ENCODE data around the gene ICAM2.
"Not testable (repeated sequence)": the region's sequence is repeated elsewhere in the genome, so short reads cannot be mapped to it uniquely, and the experiment has no call there.

The ICAM2 gene

GRCh38 chr17:64042700-64043485 lies 22.5 kb upstream of the ICAM2 start:
- DNase-seq: no peak

GRCh38 chr17:64041912-64042311 lies 21.5 kb upstream of the ICAM2 start:
- no peak for DNase-seq

DNA sequence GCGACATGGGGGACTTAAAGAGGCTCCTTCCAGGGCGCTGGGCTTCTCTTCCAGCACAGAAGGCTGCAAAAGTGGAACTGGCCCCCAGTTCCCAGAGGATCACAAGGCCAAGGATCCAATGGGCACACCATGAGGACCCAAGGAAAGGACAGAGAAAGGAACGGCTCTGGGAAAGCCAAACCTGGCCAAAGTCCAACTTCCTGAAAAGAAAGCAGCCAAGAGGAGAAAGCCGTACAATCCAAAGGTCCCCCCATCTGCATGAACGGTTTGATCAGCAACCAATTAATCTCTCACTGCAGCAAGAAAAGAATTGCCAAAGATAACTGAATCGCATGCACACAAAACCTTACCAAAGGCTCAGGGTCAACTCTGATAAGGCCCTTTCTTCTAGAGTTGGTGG lies 19.8 kb upstream of the ICAM2 start:
- no peak for DNase-seq

GRCh38 chr17:64039106-64039400 lies 18.6 kb upstream of the ICAM2 start:
- DNase-seq: no peak

DNA sequence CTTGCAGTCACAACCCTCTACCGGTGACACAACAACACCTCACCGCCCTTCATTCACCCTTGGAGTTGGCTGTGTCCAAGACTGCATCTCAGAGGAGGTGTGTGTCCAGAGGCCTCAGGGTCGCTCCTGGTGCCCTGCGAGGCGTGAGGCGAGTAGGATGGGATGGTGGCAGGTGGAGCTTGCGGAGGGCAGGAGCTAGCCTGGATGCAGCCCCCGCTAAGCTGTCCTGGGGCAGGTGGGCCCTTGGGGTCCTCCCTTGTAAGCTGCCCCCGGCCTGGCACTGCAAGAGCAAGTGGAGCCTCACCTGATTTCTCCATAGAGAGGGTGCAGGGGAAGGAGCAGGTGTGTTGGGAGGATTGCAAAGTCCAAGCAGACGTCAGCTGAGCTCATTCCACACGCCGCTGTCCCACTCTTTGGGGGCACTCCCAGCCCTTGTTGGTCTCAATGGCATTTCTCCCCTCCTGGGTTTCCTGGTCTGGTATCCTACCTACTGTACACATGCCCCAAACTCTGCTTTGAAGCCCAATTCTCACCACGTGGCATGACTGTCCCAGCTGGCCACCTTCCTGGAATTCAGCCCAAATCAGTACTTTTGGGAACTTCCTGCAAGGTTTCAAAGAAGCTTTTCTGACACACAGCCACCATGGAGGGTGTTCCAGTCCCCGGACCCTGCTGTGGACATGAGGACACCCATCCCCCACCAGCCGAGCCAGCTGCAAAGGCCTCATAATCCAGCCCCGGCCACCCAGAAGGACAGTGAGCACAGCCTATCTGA lies 18.1 kb upstream of the ICAM2 start:
- DNase-seq: no peak

DNA sequence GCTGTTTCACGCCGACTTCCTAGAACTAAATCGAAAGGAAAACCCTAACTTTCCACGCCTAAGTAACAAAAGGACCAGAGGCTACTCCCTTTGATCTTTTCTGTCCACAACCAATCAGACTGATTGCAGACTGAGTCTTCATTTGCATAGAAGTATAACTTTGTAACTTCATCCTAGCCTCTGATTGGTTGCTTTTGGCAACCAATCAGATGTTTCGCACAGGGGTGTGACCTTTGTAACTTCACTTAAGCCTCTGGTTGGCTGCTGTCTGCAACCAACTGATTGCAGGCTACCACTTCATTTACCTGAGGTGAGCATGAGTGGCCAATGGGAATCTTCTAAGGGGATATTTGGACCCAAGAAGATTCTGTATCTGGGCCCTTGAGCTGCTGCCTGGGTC lies 17.4 kb upstream of the ICAM2 start:
- no peak for DNase-seq

DNA sequence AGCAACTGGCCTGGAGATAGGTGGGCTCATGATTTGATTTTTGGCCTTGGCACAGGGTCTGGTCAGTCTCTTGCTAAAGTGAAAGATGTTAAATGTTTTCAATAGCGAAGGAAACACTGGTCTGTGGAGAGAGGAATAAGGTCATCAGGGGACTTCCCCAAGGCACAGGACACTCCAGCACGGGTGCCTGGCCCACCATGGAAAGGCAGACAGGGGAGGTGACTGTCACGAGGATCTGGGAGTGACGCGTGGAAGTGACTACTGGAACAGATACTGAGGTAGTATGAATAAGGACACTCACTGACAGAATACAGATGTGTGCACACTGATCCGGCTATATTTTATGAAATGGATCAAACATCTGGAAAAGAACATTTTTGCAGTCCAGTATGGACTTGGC lies 16.7 kb upstream of the ICAM2 start:
- no peak for DNase-seq

DNA sequence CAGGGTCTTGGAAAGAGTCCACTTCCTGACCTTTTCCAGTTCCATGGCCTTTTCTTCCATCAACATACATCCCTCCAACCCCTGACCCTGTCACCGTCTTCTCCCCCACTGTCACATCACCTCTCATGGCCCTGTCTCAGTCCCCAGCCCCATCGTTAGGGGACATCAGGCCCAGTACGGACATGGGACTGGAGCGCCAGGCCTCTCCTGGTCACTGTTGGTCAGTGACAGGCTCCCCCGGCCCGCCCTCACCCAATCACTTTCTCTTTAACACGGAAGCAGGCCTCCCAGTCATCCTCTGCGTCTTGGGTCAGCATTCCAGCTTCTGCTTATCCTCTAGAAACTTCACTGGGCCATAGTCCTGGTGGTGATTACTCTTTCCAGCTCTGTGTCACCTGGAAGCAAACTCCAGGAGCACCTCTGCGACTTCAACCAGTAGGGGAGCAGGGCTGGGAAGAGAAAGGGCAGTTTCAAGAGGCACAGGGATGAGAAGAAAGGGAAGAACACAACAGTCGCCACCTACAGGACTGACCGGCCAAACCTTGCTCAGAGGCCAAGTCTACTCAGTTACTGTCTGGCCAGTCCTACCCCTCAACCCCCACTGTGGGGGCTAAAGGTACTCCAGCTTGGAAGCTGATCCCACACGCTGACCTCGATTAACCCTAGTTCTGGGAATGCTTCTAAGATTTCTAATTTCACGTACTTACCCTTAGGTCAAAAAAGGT lies 15.9 kb upstream of the ICAM2 start:
- DNase-seq: no peak

DNA sequence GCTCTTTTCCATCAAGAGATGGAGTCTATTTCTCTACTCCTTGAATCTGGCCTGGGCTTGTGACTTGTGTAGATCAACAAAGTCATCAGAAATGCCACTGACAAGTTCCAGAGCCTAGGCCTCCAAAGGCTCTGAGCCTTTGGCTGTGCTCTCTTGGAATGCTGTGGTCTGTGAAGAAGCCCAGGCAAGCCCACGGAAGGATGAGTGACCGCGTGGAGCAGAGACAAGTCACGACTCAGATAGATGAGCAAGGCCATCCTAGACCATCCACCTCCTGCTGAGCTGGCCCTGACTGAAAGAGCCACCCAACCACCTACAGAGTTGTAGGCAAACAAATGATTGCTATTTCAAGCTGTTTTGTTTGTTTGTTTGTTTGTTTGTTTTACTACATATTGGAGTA lies 11.6 kb upstream of the ICAM2 start:
- no peak for DNase-seq

DNA sequence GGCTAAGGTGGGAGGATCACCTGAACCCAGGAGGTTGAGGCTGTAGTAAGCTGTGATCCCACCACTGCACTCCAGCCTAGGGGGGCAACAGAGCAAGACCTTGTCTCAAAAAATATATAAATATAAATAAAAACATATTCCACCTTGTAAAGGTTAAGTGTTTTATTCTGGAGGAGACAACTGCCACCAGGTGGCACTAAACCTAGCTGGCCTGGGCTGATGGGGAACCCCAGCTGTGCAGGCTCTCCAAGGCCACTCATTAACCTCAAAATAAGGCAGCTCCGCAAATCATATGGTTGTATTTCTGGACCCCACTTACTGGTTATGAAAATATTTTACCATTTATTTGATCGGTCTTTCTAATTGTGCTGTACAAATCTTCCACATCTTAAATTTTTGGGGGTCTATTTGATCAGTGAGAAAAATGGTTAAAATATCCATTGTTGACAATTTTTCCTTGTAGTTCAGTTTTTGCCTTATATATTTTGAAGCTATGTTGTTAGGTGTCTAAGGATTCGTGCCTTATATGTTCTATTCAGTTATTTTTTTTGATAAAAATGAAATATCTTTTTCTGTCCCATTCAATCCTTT lies 8.5 kb upstream of the ICAM2 start:
- DNase-seq: peak; percentile 84

GRCh38 chr17:64025732-64026294 lies 5.4 kb upstream of the ICAM2 start:
- DNase-seq: peak; percentile 96

- DNase-seq: peak; percentile 76
Observed at GRCh38 chr17:64024781-64025731, 4.6 kb upstream of the ICAM2 start.

DNA sequence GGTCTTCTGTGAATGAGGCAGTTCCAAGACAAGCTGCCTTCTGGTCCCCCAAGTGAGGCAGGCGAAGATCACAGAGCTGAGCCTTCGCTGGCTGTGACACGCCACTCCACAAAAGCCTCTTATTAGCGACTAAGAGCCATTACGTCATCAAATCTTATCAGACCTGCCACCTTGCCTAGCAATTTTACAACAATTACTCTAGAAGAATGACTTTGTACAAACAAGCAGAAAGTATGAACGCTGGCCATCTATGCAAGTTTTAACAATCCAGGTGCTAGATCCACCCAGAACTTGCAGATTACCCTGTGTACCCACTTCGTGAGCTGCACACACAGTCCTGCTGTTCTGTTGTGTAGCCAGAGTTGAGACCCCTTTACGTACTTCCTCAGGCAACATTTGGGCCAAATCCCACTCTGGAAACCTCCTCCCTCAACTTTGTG lies 3.8 kb upstream of the ICAM2 start:
- DNase-seq: no peak

- DNase-seq: no peak
Observed at GRCh38 chr17:64022611-64023063, 2.2 kb upstream of the ICAM2 start.

DNA sequence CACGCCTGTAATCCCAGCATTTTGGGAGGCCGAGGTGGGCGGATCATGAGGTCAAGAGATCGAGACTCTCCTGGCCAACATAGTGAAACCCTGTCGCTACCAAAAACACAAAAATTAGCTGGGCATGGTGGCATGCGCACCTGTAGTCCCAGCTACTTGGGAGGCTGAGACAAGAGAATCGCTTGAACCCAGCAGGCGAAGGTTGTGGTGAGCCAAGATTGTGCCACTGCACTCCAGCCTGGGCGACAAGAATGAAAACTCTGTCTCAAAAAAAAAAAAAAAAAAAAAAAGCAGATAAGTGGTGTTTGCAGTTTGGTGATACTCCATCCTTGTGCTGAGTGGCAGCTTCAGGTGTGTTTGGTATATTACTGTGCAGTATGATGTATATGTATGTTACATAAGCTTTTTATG lies 877 bp downstream of the ICAM2 start:
- DNase-seq: not testable (repeated sequence)

DNA sequence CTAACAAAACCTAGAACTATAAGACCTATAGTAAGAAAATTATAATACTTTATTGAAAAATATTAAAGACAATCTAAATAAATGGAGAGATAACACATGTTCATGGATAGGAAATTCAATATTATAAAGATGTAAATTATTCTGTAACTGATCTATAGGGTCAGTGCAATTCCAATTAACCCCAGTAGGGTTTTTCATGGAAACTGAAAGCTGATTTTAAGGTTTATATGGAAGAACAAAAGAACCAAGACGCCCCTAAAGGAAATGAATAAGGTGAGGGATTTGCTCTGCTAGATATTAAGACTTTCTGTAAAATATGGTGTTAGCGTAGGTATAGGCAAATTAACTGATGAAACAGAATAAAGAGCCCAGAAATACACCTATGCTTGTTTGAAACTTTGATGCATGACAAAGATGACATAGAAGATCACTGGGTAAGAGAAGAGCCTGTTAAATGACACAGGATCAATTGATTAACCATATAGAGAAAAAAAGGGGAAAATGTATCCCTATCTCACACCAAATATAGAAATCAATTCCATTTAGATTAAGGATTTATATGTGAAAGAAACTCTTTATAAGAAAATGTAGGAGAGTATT lies 3.0 kb downstream of the ICAM2 start:
- DNase-seq: peak; percentile 44

- no peak for DNase-seq
Observed at GRCh38 chr17:64016974-64017373, 3.5 kb downstream of the ICAM2 start.

- DNase-seq: peak; percentile 42
Observed at GRCh38 chr17:64016231-64016784, 4.1 kb downstream of the ICAM2 start.

GRCh38 chr17:64015447-64015846 lies 5.0 kb downstream of the ICAM2 start:
- no peak for DNase-seq

DNA sequence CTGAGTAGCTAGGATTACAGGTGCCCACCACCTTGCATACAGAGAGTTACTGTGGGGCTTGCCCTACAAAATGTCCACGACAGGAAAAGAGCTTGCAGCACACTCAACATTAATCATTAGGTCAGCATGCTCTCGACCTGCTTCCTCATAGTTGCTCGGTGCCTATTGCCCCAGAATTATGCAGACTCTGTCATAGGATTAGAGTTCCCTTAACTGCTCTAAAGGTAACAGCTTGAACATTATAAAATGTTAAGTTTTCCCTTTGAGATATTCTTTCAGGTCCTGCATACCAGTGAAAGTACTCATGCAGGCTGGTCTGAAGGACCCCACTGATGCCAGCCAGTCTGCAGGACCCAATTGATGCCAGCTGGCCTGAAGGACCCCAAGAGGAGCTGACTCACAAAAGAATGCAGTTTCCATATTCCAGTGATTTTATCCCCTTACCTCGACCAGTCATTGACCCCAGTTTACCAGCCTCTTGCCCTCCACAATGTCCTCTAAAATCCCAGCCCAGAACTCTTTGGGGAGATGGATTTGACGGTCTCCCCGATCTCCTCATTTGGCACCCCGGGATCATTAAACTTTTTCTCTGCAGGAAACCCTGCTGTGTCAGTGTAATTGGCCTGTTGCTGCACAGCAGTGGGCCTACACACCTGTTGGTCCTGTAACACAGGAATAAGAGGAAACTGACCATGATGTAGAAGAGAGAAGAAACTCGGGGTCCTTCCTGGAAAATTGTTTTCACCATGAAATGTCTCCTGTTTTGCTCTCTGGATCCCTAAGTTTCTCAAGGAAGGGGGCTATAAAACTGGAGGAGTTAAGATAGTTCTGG lies 10.6 kb downstream of the ICAM2 start:
- DNase-seq: no peak

Measured in CD4-positive, alpha-beta T cell treated with Interleukin-10 for 1 hour (primary cell).